HG03066 (cell line): ENCODE results near the gene SSR2.
"Not testable (repeated sequence)": the region's sequence is repeated elsewhere in the genome, so short reads cannot be mapped to it uniquely, and the experiment has no call there.

ENCODE experiments used
- ATAC-seq: cut with Tn5 transposase; IDR thresholded peaks from one replicate; pipeline ENCODE4 v1.9.1; 2021; ENCODE audit warnings: low read depth; ENCODE audit not compliant: unreplicated experiment

The SSR2 gene

GRCh38 chr1:155996166-155996565 is 24.6 kb downstream of the SSR2 start:
- no peak for ATAC-seq

- no peak for ATAC-seq
Measured at GRCh38 chr1:155993595-155993994, 27.2 kb downstream of the SSR2 start.

- ATAC-seq, result no peak
Measured at GRCh38 chr1:155990005-155990739, 30.6 kb downstream of the SSR2 start.

- ATAC-seq, result no peak
Measured at GRCh38 chr1:155989242-155990004, 31.3 kb downstream of the SSR2 start.

- ATAC-seq, result not testable (repeated sequence)
Measured at GRCh38 chr1:155984903-155985645, 35.7 kb downstream of the SSR2 start.

- no peak for ATAC-seq
Measured at GRCh38 chr1:155984341-155984740, 36.4 kb downstream of the SSR2 start.

- no peak for ATAC-seq
Measured at GRCh38 chr1:155983191-155984024, 37.3 kb downstream of the SSR2 start.

- no peak for ATAC-seq
Measured at GRCh38 chr1:155982106-155982505, 38.6 kb downstream of the SSR2 start.

GRCh38 chr1:155981266-155982088 is 39.3 kb downstream of the SSR2 start:
- ATAC-seq, result no peak

- ATAC-seq, result no peak
Measured at GRCh38 chr1:155979597-155980343, 41.0 kb downstream of the SSR2 start.

- no peak for ATAC-seq
Measured at GRCh38 chr1:155978973-155979429, 41.8 kb downstream of the SSR2 start.

- no peak for ATAC-seq
Measured at GRCh38 chr1:155978325-155978972, 42.3 kb downstream of the SSR2 start, which contains the start of gene ARHGEF2. ARHGEF2 (minus strand) TSS chr1:155978547; CDS start chr1:155978427, 120 bp downstream.

- no peak for ATAC-seq
Measured at GRCh38 chr1:155977690-155978324, 42.9 kb downstream of the SSR2 start.

- ATAC-seq, result no peak
Measured at GRCh38 chr1:155976913-155977689, 43.6 kb downstream of the SSR2 start.

- no peak for ATAC-seq
Measured at GRCh38 chr1:155976062-155976912, 44.5 kb downstream of the SSR2 start.
